Measurements from ENCODE around the gene SLC25A46. TPM values are rescaled to one million over a fixed set of nuclear protein-coding genes. Genes with fewer than 3 reads are reported as not detected.

The SLC25A46 gene
- total and polyA plus RNA-seq, 2 of the 8 experiments (the other 6 are each of a cell fraction or from before 2014, with no cell fraction given), result 10.6 to 21.7 TPM

DNA sequence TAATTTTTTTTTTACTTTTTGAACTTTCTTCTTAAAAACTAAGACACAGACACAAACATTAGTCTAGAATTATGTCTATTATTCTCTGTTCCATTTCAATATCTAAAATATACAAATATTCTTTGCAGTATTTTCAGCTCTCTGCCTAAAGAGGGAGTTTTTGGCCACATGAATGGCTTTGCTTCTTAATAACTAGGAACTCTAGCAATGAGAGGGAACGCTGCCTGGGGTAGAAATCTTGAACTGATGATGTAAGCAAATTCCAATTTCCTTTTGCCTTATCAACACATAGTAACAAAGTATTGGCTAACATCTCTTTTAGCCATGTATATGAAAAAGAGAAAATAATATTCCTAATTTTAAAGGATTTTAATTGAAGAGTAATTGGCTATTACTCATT, 51.9 kb downstream of the SLC25A46 start:
- DNase-seq (ENCODE audit: low read depth in 1 of 2, low spot score in 2 of 2) (no peak), FAIRE-seq (no peak)
- Histone ChIP-seq H3K9me3 (ENCODE audit: insufficient read depth in 2 of 2, low read depth in 1 of 2, low read length in 1 of 2) (no peaks in the 10 kb centered on the region), H2BK15ac (ENCODE audit: low read length) (no peak overlapping the region), H3K9ac (replicated peaks in 1 of 4; ENCODE audit: extremely low read depth in 1 of 4, low read depth in 3 of 4, low read length in 3 of 4) (no peak overlapping the region), H2BK12ac (ENCODE audit: low read depth, low read length) (no peak overlapping the region), H3K27me3 (replicated peaks in 1 of 4; ENCODE audit: control insufficient read depth in 3 of 4, extremely low read depth in 1 of 4, insufficient read depth in 3 of 4, low read length in 3 of 4) (no peaks in the 10 kb centered on the region), H2AFZ (ENCODE audit: low read length) (no peak overlapping the region), H3K27ac (ENCODE audit: low read depth, low read length) (no peak overlapping the region), H3K79me1 (ENCODE audit: low read depth, low read length) (no peaks in the 10 kb centered on the region), H3K4me2 (ENCODE audit: insufficient read depth in 1 of 2, low read depth in 2 of 2, low read length in 2 of 2) (no peak overlapping the region), H4K91ac (replicated peaks; ENCODE audit: insufficient read length, low read length) (no peak overlapping the region), H2AK5ac (ENCODE audit: low read depth, low read length) (no peak overlapping the region), H3K4me1 (replicated peaks in 1 of 4; ENCODE audit: control insufficient read depth in 3 of 4, insufficient read depth in 4 of 4, low read length in 3 of 4) (no peaks in the 10 kb centered on the region), H3K14ac (ENCODE audit: insufficient read length) (no peak overlapping the region), H2BK20ac (ENCODE audit: low read length) (no peak overlapping the region), H3K23me2 (ENCODE audit: low read depth, low read length) (no peaks in the 10 kb centered on the region), H3K4me3 (ENCODE audit: extremely low read depth in 1 of 4, insufficient read depth in 2 of 4, low read depth in 3 of 4, low read length in 4 of 4) (no peak overlapping the region), H3K4ac (replicated peaks; ENCODE audit: insufficient read length, low read depth, low read length) (no peak overlapping the region), H2BK120ac (replicated peaks; ENCODE audit: low read depth, low read length) (no peak overlapping the region), H2BK5ac (ENCODE audit: low read depth, low read length) (no peak overlapping the region), H3K36me3 (ENCODE audit: control insufficient read depth in 2 of 4, insufficient read depth in 4 of 4, low read length in 3 of 4) (no peaks in the 10 kb centered on the region), H4K8ac (ENCODE audit: extremely low read depth, insufficient read depth, low read length) (no peak overlapping the region), H3K23ac (ENCODE audit: insufficient read length) (no peak overlapping the region), H4K20me1 (replicated peaks in 1 of 2; ENCODE audit: control insufficient read depth in 1 of 2, insufficient read depth in 2 of 2, low read length in 2 of 2) (no peaks in the 10 kb centered on the region), H4K5ac (ENCODE audit: insufficient read length, low read depth, low read length) (no peak overlapping the region), H3K79me2 (ENCODE audit: control insufficient read depth in 1 of 2, insufficient read depth in 2 of 2, low read length in 2 of 2) (no peaks in the 10 kb centered on the region), H3K18ac (ENCODE audit: extremely low read depth, low read length) (no peak overlapping the region), H3K56ac (replicated peaks; ENCODE audit: insufficient read length, low read depth, low read length) (no peak overlapping the region)
- 96% methylated on average over 1 of the region's 1 CpG; no CpG with 5 or more reads in 1 of the 2 experiments for WGBS, 2 experiments (ENCODE audit: extremely low coverage in 1 of 2, insufficient coverage in 1 of 2, insufficient read length in 1 of 2, insufficient replicate concordance in 2 of 2, low coverage in 1 of 2, low lambda C conversion rate in 2 of 2, missing lambda C conversion rate in 1 of 2)
- CTCF ChIA-PET (ENCODE audit: partially characterized antibody), result interaction anchor here (1.5 kb wide), 1 partner anchor 12 kb away, joined by 4 read pairs; no protein-coding TSS in a partner anchor
- no peak for TF ChIP-seq GTF2F1 (IDR thresholded peaks at IDR 0.05; ENCODE audit: borderline replicate concordance, low read depth, low read length)
- TF ChIP-seq KDM4A (IDR thresholded peaks at IDR 0.05; ENCODE audit: low read depth, low read length, severe bottlenecking), result no peak
- TF ChIP-seq RNF2 (IDR thresholded peaks at IDR 0.05; ENCODE audit: borderline replicate concordance, low read depth, low read length, missing control alignments, poor library complexity, severe bottlenecking), result no peak
- TF ChIP-seq SIN3A (conservative IDR thresholded peaks at IDR 0.05 in 1 of 2, IDR thresholded peaks at IDR 0.05 in 1 of 2; ENCODE audit: low read depth in 1 of 2, low read length in 2 of 2), result no peak
- no peak for TF ChIP-seq CBX5 (IDR thresholded peaks at IDR 0.05; ENCODE audit: low read depth, low read length)
- no peak for TF ChIP-seq NRF1 (IDR thresholded peaks at IDR 0.05; ENCODE audit: low read depth, low read length)
- TF ChIP-seq JUN (IDR thresholded peaks at IDR 0.05; ENCODE audit: low read depth, low read length), result no peak
- TF ChIP-seq PHF8 (conservative IDR thresholded peaks at IDR 0.05; ENCODE audit: low read depth, low read length), result no peak
- no peak for TF ChIP-seq ZNF274 (IDR thresholded peaks at IDR 0.05; ENCODE audit: borderline replicate concordance, extremely low read depth, low read length)
- TF ChIP-seq, protein P1, sequence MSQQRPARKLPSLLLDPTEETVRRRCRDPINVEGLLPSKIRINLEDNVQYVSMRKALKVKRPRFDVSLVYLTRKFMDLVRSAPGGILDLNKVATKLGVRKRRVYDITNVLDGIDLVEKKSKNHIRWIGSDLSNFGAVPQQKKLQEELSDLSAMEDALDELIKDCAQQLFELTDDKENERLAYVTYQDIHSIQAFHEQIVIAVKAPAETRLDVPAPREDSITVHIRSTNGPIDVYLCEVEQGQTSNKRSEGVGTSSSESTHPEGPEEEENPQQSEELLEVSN (IDR thresholded peaks at IDR 0.05), result no peak
- no peak for TF ChIP-seq HDAC6 (IDR thresholded peaks at IDR 0.05; ENCODE audit: low read depth, low read length)
- TF ChIP-seq CHD1 (IDR thresholded peaks at IDR 0.05; ENCODE audit: low read depth, low read length), result no peak
- POLR2A ChIA-PET (ENCODE audit: partially characterized antibody), result no interaction called here
